Measurements from ENCODE around the gene SLC9A4.

DNA sequence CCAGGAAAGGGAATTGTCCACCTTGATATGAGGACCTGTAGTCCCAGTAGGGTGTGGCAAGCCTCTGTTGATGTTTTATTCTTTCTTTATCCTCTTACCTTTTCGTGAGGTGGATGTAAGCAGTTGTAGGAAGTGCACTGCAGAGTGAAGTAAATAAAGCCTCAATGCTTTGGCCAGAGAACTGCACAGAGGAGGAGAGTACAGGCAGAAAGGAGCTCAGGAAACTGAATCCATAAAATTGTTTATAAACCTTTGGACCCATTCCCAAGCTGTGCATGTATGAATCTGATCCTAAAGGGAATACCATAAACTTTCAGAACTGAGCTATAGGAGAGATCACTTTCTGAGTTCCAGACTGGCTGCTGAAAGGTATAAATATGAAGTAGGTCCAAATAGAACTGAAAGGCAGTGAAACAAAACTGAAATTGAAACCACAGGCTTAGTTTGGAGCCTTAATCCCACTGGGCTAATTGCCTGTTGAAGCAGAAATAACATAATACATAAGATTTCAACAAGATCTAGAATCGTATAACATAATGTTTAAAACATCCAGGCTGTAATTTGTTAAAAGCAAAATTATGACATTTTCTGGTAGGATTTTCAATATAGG, 17.9 kb upstream of the SLC9A4 start:
- TF ChIP-seq CTCF (IDR thresholded peaks at IDR 0.05; ENCODE audit: low read depth, low read length, poor library complexity, severe bottlenecking) = no peak
- TF ChIP-seq EZH2phosphoT487 (IDR thresholded peaks at IDR 0.05; ENCODE audit: borderline replicate concordance, low read length) = no peak
